Myometrial cell (primary cell): ENCODE data around the gene MACROH2A2. TPM values are rescaled to one million over a fixed set of nuclear protein-coding genes. Genes with fewer than 3 reads are reported as not detected.

Experiments used
- total RNA-seq: library from RNA; depleted of rRNA; stranded (reverse); fragments of >200 nt; gene quantifications from 2 replicates; pipeline ENCODE4 v1.2.3, GENCODE V29; 2015

The MACROH2A2 gene
- 11.3 and 12.4 TPM in 2 replicates for total RNA-seq

GRCh38 chr10:70052462-70053217 is at the start of gene MACROH2A2:
Gene MACROH2A2, plus strand, starts transcription at chr10:70052846. Its CDS starts 22,813 bp downstream, at chr10:70075659.

GRCh38 chr10:70132098-70133029 is 79.7 kb downstream of the MACROH2A2 start, which contains the start of gene AIFM2:
Gene AIFM2, minus strand, starts transcription at chr10:70132825. Its CDS starts 8,741 bp downstream, at chr10:70124084.

DNA sequence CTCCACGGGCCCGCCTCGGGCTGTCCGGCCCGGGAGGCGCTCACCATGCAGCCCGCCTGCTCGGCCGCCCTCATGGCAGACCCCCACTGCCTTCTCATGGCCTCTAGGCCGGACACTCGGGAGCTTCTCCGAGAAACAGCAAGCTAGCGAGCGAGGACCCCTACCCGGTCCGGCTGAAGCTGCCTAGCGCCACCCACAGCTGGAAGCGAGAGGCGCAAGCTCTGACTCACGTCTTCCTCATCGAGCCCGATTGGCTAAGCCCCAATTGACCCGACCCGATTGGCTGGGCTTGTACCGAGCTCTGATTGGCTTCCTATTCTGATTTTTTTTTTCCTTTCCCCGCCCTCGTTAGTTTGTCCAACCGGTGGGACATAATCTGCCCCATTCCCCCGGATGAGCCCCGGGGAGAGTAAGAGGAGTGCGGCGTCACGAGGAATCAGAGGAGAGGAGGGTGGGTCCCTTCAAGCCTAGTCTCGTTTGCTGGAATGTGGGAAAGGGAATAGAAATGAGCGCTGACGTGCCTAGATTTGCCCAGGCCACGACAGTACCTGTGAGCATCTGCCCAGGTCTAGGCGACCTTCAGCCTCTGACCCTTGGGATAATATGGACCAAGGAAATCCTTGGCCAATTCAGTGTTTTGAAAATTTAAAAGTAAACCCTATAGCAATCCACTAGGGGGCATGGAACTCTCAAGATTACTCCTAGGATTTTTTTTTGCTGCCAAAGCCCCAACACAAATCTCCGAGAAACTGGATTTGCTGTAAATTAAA is 94.0 kb downstream of the MACROH2A2 start, which contains the start of gene TYSND1:
Gene TYSND1 (minus strand): TSS at position 212 of the 770 bp plus-strand sequence. CDS start 114 bp downstream, at position 98.

Other genes starting within 250 kb of the MACROH2A2 start
- gene AIFM2, start 80.0 kb downstream of the MACROH2A2 start, total RNA-seq = 6.6 and 8.2 TPM in 2 replicates
- 14.1 and 14.5 TPM in 2 replicates for gene TYSND1, start 93.9 kb downstream of the MACROH2A2 start, total RNA-seq
- 88.8 and 96.4 TPM in 2 replicates for gene SAR1A, start 117.7 kb downstream of the MACROH2A2 start, total RNA-seq
- 160 and 209 TPM in 2 replicates for gene PPA1, start 180.6 kb downstream of the MACROH2A2 start, total RNA-seq
- gene NPFFR1, start 231.2 kb downstream of the MACROH2A2 start, total RNA-seq = not detected in 2 replicates